CD4-positive, alpha-beta T cell (primary cell): ENCODE measurements around the gene ZNF488. TPM values are rescaled to one million over a fixed set of nuclear protein-coding genes. Genes with fewer than 3 reads are reported as not detected.
A peak's percentile ranks its signal among the peaks of the same experiment; 100 is the strongest.

ENCODE experiments used
- ATAC-seq: fragments of 200-7000 bp; cut with Tn5 transposase; one replicate; pipeline ENCODE4 v1.10.0; 2022; ENCODE audit warnings: mild to moderate bottlenecking; ENCODE audit not compliant: poor library complexity
- CTCF ChIA-PET: fragments of 350-600 bp; sonication (Branson Sonifier 250); formaldehyde crosslinking; loops from one replicate; lab custom pipeline; 2021; ENCODE audit warnings: antibody characterized with exemption, inconsistent platforms; lab: Charles Lee
- POLR2A ChIA-PET: fragments of 350-600 bp; sonication (Branson Sonifier 250); formaldehyde crosslinking; loops from one replicate; lab custom pipeline; 2021; ENCODE audit warnings: antibody characterized with exemption, inconsistent platforms; lab: Charles Lee
- DNase-seq, 14 experiments: peaks; one replicate each; pipeline ENCODE4 v3.0.0-alpha.2; 2013 to 2020; ENCODE audit warnings: mixed read lengths in 2 of 14
- H3K27ac ChIP-seq, 2 donors: one replicate each; pipeline versions ENCODE4 v1.5.1 to v1.7.0; 2013; ENCODE audit warnings: low read length in 2 of 2, low read depth in 1 of 2, mild to moderate bottlenecking in 1 of 2
- H3K27me3 ChIP-seq, 2 experiments: 1 replicate in 1 of 2; 2 replicates in 1 of 2; pipeline versions ENCODE4 v1.6.1 to v1.7.0; 2013; ENCODE audit warnings: low read length in 2 of 2, control low read depth in 1 of 2, mild to moderate bottlenecking in 1 of 2, moderate library complexity in 1 of 2; ENCODE audit not compliant: insufficient read depth in 2 of 2, control insufficient read depth in 1 of 2
- H3K36me3 ChIP-seq: one replicate; pipeline ENCODE4 v1.6.1; 2013; ENCODE audit warnings: low read length, control low read depth; ENCODE audit not compliant: insufficient read depth
- H3K4me1 ChIP-seq: one replicate; pipeline ENCODE4 v1.6.1; 2013; ENCODE audit warnings: low read length, control low read depth; ENCODE audit not compliant: insufficient read depth
- H3K4me3 ChIP-seq: one replicate; pipeline ENCODE4 v1.5.1; 2013; ENCODE audit warnings: mild to moderate bottlenecking, low read length, moderate library complexity
- H3K9me3 ChIP-seq, 2 experiments: 1 replicate in 1 of 2; 2 replicates in 1 of 2; pipeline versions ENCODE4 v1.6.1 to v1.7.0; 2013; ENCODE audit warnings: low read length in 2 of 2, mild to moderate bottlenecking in 2 of 2, control low read depth in 1 of 2, moderate library complexity in 1 of 2; ENCODE audit not compliant: control insufficient read depth in 1 of 2, insufficient read depth in 1 of 2
- H3K27ac Mint-ChIP-seq: one replicate; pipeline ENCODE4 v1.8.0; 2020; ENCODE audit warnings: mixed read lengths
- H3K27me3 Mint-ChIP-seq: one replicate; pipeline ENCODE4 v1.8.0; 2021; ENCODE audit warnings: mixed read lengths
- H3K36me3 Mint-ChIP-seq: one replicate; pipeline ENCODE4 v1.8.0; 2021; ENCODE audit warnings: low read depth, mixed read lengths
- H3K4me1 Mint-ChIP-seq: one replicate; pipeline ENCODE4 v1.8.0; 2021; ENCODE audit warnings: low read depth, mixed read lengths
- H3K4me3 Mint-ChIP-seq: one replicate; pipeline ENCODE4 v1.8.0; 2020; ENCODE audit warnings: mild to moderate bottlenecking, mixed read lengths
- H3K9me3 Mint-ChIP-seq: one replicate; pipeline ENCODE4 v1.8.0; 2020; ENCODE audit warnings: mixed read lengths
- intact Hi-C, 2 experiments: fragments of 100-400 bp; cut with DNase I in 1 of 2; cut with micrococcal nuclease in 1 of 2; formaldehyde crosslinking; loops; one replicate each; pipeline versions ENCODE4 v1.15.1 to v1.9.0; 2023 to 2025; cut with DNase I, micrococcal nuclease
- total RNA-seq, 174 experiments: library from RNA in 2 of 174; stranded (reverse) in 2 of 174; gene quantifications; one replicate each; pipeline ENCODE4 v1.2.3 and lab custom pipeline; 2021 to 2026
- TF ChIP-seq, protein P1 (sequence below): fragments of 200-600 bp; IDR thresholded peaks from one replicate; pipeline ENCODE4 v1.8.0; 2022; ENCODE audit warnings: antibody characterized with exemption, mild to moderate bottlenecking

The ZNF488 gene
- total RNA-seq, 2 experiments from 2014 or later = not detected

- Mint-ChIP-seq H3K27me3 (no peaks in the 10 kb centered on the region), H3K9me3 (no peaks in the 10 kb centered on the region), H3K27ac (no peak overlapping the region), H3K36me3 (no peaks in the 10 kb centered on the region), H3K4me1 (no peaks in the 10 kb centered on the region), H3K4me3 (no peak overlapping the region)
- intact Hi-C loops = no loop called here
- DNase-seq (peak in 1 of 14 experiments; percentile 12), ATAC-seq (no peak)
- TF ChIP-seq, protein P1, sequence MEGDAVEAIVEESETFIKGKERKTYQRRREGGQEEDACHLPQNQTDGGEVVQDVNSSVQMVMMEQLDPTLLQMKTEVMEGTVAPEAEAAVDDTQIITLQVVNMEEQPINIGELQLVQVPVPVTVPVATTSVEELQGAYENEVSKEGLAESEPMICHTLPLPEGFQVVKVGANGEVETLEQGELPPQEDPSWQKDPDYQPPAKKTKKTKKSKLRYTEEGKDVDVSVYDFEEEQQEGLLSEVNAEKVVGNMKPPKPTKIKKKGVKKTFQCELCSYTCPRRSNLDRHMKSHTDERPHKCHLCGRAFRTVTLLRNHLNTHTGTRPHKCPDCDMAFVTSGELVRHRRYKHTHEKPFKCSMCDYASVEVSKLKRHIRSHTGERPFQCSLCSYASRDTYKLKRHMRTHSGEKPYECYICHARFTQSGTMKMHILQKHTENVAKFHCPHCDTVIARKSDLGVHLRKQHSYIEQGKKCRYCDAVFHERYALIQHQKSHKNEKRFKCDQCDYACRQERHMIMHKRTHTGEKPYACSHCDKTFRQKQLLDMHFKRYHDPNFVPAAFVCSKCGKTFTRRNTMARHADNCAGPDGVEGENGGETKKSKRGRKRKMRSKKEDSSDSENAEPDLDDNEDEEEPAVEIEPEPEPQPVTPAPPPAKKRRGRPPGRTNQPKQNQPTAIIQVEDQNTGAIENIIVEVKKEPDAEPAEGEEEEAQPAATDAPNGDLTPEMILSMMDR = no peak
- H3K9me3 ChIP-seq = peaks cover 0 to 7% of the 10 kb centered on the region in 2 experiments
- no peaks in the 10 kb centered on the region for H3K36me3 ChIP-seq
- CTCF ChIA-PET = no interaction called here
- no peak overlapping the region for H3K27ac ChIP-seq
- H3K4me1 ChIP-seq = no peaks in the 10 kb centered on the region
- no peaks in the 10 kb centered on the region for H3K27me3 ChIP-seq
- POLR2A ChIA-PET = no interaction called here
- no peak overlapping the region for H3K4me3 ChIP-seq
Observed at GRCh38 chr10:47367646-47368045, 16.4 kb downstream of the ZNF488 start.

- Histone ChIP-seq H3K27ac (no peak overlapping the region), H3K36me3 (no peaks in the 10 kb centered on the region), H3K4me1 (no peaks in the 10 kb centered on the region), H3K4me3 (no peak overlapping the region), H3K27me3 (no peaks in the 10 kb centered on the region), H3K9me3 (peaks cover 0 to 7% of the 10 kb centered on the region in 2 experiments)
- DNase-seq = peak in 1 of 14 experiments; percentile 10
- POLR2A ChIA-PET = no interaction called here
- Mint-ChIP-seq H3K4me1 (no peaks in the 10 kb centered on the region), H3K9me3 (no peaks in the 10 kb centered on the region), H3K36me3 (no peaks in the 10 kb centered on the region), H3K4me3 (no peak overlapping the region), H3K27ac (no peak overlapping the region), H3K27me3 (no peaks in the 10 kb centered on the region)
- CTCF ChIA-PET = no interaction called here
- TF ChIP-seq, protein P1 = no peak
- ATAC-seq = no peak
- intact Hi-C loops = no loop called here
Observed at GRCh38 chr10:47366731-47367460, 17.2 kb downstream of the ZNF488 start.

- no peak overlapping the region for H3K27ac ChIP-seq
- no peak for ATAC-seq
- H3K4me3 ChIP-seq = no peak overlapping the region
- DNase-seq = peak in 1 of 14 experiments; percentile 7
- intact Hi-C loops = no loop called here
- no peaks in the 10 kb centered on the region for H3K36me3 Mint-ChIP-seq
- H3K27me3 ChIP-seq = no peaks in the 10 kb centered on the region
- no peak overlapping the region for H3K27ac Mint-ChIP-seq
- no peaks in the 10 kb centered on the region for H3K27me3 Mint-ChIP-seq
- CTCF ChIA-PET = no interaction called here
- H3K36me3 ChIP-seq = no peaks in the 10 kb centered on the region
- H3K4me1 Mint-ChIP-seq = no peaks in the 10 kb centered on the region
- H3K9me3 Mint-ChIP-seq = no peaks in the 10 kb centered on the region
- peaks cover 0 to 7% of the 10 kb centered on the region in 2 experiments for H3K9me3 ChIP-seq
- no peaks in the 10 kb centered on the region for H3K4me1 ChIP-seq
- TF ChIP-seq, protein P1 = no peak
- POLR2A ChIA-PET = no interaction called here
- no peak overlapping the region for H3K4me3 Mint-ChIP-seq
Observed at GRCh38 chr10:47366181-47366631, 17.9 kb downstream of the ZNF488 start.
